RWPE2 (cell line): ENCODE results near the gene ARSA.

Experiments
- ATAC-seq: fragments of 200-7000 bp; cut with Tn5 transposase; 3 replicates; pipeline ENCODE4 v1.9.1; 2021; ENCODE audit warnings: low read depth
- DNase-seq: peaks from one replicate; pipeline ENCODE4 v3.0.0-alpha.2; 2020; ENCODE audit warnings: low spot score
- H3K27ac ChIP-seq: fragments of 450-650 bp; 2 replicates; pipeline ENCODE4 v1.5.1; 2017; ENCODE audit warnings: mild to moderate bottlenecking; ENCODE audit not compliant: poor library complexity, severe bottlenecking
- H3K27me3 ChIP-seq: fragments of 250-450 bp; sonication (Bioruptor Pico); 2 replicates; pipeline ENCODE4 v1.5.1; 2021; ENCODE audit warnings: mild to moderate bottlenecking, moderate library complexity; ENCODE audit not compliant: insufficient read depth, poor library complexity, severe bottlenecking
- H3K36me3 ChIP-seq: fragments of 250-450 bp; sonication (Bioruptor Pico); 2 replicates; pipeline ENCODE4 v1.5.1; 2020; ENCODE audit warnings: low read depth, mild to moderate bottlenecking, moderate library complexity
- H3K4me1 ChIP-seq: fragments of 250-450 bp; sonication (Bioruptor Pico); 2 replicates; pipeline ENCODE4 v1.5.1; 2021; ENCODE audit warnings: mild to moderate bottlenecking, moderate library complexity; ENCODE audit not compliant: insufficient read depth, poor library complexity, severe bottlenecking
- H3K4me3 ChIP-seq: fragments of 250-450 bp; sonication (Bioruptor Pico); 2 replicates; pipeline ENCODE4 v1.5.1; 2021; ENCODE audit warnings: mild to moderate bottlenecking, moderate library complexity; ENCODE audit not compliant: severe bottlenecking
- H3K9me3 ChIP-seq: fragments of 250-450 bp; sonication (Bioruptor Pico); 2 replicates; pipeline ENCODE4 v1.5.1; 2021; ENCODE audit warnings: mild to moderate bottlenecking, moderate library complexity; ENCODE audit not compliant: severe bottlenecking
- TF ChIP-seq, protein P1 (sequence below): fragments of 450-650 bp; IDR thresholded peaks from one replicate; pipeline ENCODE4 v1.5.1; 2017; ENCODE audit warnings: mild to moderate bottlenecking, moderate library complexity; ENCODE audit not compliant: poor library complexity, severe bottlenecking

Gene ARSA

DNA sequence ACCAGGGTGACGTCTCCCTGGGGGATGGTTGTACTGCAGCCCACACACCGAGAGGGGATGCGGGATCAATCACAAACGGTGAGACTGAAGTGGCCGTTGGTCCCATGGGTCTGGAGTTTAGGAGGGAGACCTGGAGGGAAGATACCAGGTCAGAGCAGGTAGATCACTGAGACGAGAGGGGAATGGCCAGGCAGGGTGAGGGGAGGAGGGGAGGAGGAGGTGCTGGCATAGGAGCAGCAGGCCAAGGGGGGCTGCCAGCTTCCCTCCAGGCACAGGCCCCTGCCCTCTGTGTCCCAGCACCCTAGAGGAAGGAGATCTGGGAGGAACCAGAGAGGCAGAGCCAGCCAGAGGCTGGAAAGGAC, 20.3 kb downstream of the ARSA start:
- no peaks in the 10 kb centered on the region for H3K4me1 ChIP-seq
- H3K36me3 ChIP-seq: no peaks in the 10 kb centered on the region
- DNase-seq: no peak
- H3K9me3 ChIP-seq: no peaks in the 10 kb centered on the region
- ATAC-seq: no peak
- TF ChIP-seq, protein P1, sequence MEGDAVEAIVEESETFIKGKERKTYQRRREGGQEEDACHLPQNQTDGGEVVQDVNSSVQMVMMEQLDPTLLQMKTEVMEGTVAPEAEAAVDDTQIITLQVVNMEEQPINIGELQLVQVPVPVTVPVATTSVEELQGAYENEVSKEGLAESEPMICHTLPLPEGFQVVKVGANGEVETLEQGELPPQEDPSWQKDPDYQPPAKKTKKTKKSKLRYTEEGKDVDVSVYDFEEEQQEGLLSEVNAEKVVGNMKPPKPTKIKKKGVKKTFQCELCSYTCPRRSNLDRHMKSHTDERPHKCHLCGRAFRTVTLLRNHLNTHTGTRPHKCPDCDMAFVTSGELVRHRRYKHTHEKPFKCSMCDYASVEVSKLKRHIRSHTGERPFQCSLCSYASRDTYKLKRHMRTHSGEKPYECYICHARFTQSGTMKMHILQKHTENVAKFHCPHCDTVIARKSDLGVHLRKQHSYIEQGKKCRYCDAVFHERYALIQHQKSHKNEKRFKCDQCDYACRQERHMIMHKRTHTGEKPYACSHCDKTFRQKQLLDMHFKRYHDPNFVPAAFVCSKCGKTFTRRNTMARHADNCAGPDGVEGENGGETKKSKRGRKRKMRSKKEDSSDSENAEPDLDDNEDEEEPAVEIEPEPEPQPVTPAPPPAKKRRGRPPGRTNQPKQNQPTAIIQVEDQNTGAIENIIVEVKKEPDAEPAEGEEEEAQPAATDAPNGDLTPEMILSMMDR: no peak
- no peak overlapping the region for H3K4me3 ChIP-seq
- no peak overlapping the region for H3K27ac ChIP-seq
- peaks cover 18% of the 10 kb centered on the region for H3K27me3 ChIP-seq

DNA sequence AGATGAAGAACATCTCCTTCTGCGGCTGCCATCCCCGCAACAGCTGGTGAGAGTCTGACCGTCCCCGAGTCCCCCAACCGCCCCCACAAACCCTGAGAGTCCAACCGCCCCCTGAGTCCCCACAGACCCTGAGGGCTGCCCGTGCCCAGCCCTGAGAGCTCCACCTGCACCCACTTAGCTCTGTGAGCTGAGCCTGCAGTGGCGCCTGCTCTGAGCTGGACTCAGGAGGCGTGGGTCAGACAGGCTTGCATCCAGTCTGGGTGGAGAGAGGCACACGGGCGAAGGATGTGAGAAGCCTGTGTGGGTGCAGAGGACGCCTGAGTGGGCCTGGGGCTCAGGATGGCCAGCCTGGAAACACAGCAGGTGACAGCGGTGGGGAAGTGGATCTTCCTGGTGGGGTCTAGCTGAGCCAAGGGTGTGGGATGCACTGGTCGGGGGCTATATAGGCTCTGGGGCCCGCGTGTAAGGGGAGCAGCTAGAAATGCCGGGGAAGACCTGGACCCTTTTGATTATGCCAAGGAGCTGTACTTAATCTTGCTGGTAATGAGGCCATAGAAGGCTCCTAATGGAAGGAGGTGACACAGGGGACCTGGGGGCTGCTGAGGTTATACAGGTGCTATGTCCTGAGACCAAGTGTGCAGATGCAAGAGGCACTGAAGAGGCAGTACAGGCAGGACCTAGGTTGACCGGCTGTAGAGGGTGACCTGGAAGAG, 20.9 kb downstream of the ARSA start:
- TF ChIP-seq, protein P1: no peak
- no peaks in the 10 kb centered on the region for H3K9me3 ChIP-seq
- H3K36me3 ChIP-seq: no peaks in the 10 kb centered on the region
- DNase-seq (no peak), ATAC-seq (no peak; the same call in 2 of the 3 replicates)
- no peaks in the 10 kb centered on the region for H3K4me1 ChIP-seq
- H3K27me3 ChIP-seq: peaks cover 23% of the 10 kb centered on the region
- H3K4me3 ChIP-seq: no peak overlapping the region
- H3K27ac ChIP-seq: no peak overlapping the region

DNA sequence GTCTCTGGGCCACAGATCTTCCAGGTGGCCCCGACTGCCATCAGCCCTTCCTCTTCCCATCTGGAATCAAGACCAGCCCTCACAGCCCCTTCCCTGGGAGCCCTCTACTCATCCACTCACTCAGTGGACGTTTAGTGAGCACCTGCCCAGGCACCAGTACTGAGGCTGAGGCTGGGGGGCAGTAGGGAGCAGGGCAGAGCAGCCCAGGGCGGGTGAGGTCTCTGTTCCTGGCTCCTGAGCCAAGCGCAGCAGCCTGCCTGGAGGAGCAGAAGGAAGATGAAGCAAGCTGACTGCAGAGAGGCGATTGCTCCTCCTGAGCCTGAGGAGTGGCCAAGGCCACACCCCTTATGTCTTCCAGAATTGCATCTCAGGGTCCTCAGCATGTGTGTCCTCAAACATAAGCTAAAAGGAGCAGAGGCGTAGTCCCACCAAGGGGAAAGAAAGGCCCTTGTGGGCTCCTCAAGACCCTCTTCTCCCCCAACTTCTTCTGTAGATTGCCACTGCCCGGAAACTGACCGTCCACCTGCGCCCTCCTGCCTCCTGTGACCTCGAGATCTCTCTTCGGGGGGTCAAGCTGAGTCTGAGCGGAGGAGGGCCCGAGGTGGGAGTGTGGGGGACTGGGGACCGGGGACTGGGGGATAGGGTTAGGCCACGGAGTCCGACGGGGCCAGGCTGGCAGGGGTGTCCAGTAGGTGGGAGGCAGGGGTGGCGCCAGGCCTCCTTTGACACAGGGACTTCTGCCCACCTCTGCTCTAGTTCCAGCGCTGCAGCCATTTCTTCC, 21.6 kb downstream of the ARSA start:
- no peak overlapping the region for H3K27ac ChIP-seq
- H3K4me1 ChIP-seq: no peaks in the 10 kb centered on the region
- no peak overlapping the region for H3K4me3 ChIP-seq
- no peaks in the 10 kb centered on the region for H3K36me3 ChIP-seq
- ATAC-seq: no peak
- no peaks in the 10 kb centered on the region for H3K9me3 ChIP-seq
- H3K27me3 ChIP-seq: peaks cover 29% of the 10 kb centered on the region
- peak; percentile 42 for DNase-seq
- TF ChIP-seq, protein P1: no peak

DNA sequence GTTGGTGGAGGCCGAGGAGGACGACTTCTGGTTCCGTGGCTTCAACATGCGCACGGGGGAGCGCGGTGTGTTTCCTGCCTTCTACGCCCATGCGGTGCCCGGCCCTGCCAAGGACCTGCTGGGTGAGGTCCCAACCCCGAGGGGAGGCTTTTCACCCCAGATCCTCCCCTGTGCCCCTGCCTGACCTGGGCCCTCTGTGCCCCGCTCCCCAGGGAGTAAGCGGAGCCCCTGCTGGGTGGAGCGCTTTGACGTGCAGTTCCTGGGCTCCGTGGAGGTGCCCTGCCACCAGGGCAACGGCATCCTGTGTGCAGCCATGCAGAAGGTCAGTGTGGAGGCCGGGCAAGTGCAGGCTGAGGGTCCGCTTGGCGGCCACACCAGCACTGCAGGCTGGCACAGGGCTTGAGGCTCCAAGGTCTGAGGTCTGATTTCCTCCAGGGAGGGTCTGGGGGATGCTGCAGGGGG, 22.3 kb downstream of the ARSA start:
- peak; percentile 62 for DNase-seq
- Histone ChIP-seq H3K9me3 (no peaks in the 10 kb centered on the region), H3K36me3 (no peaks in the 10 kb centered on the region), H3K27me3 (peaks cover 29% of the 10 kb centered on the region), H3K27ac (no peak overlapping the region), H3K4me3 (no peak overlapping the region), H3K4me1 (no peaks in the 10 kb centered on the region)
- ATAC-seq: no peak
- TF ChIP-seq, protein P1: no peak
